Liver (tissue), 9 donors: Measurements from ENCODE around the gene ALX4. TPM values are rescaled to one million over a fixed set of nuclear protein-coding genes. Genes with fewer than 3 reads are reported as not detected.

Experiments
- DNase-seq: peaks from one replicate; pipeline ENCODE4 v3.0.0-alpha.2; 2017; ENCODE audit warnings: low spot score
- H3K27ac ChIP-seq, 2 donors: one replicate each; pipeline ENCODE4 v1.7.0; 2013; ENCODE audit warnings: inconsistent platforms in 2 of 2, low read length in 2 of 2, control low read depth in 1 of 2, low read depth in 1 of 2, mild to moderate bottlenecking in 1 of 2
- H3K27me3 ChIP-seq, 4 donors: one replicate each; pipeline versions ENCODE4 v1.6.1 to v1.7.0; 2013; ENCODE audit warnings: low read length in 3 of 4, inconsistent platforms in 1 of 4, mild to moderate bottlenecking in 1 of 4, moderate library complexity in 1 of 4; ENCODE audit not compliant: control insufficient read depth in 4 of 4, insufficient read depth in 4 of 4
- H3K36me3 ChIP-seq, 4 donors: one replicate each; pipeline versions ENCODE4 v1.6.1 to v1.7.0; 2013; ENCODE audit warnings: low read length in 3 of 4, mild to moderate bottlenecking in 3 of 4, low read depth in 1 of 4, moderate library complexity in 1 of 4; ENCODE audit not compliant: control insufficient read depth in 4 of 4, insufficient read depth in 3 of 4
- H3K4me1 ChIP-seq, 4 donors: one replicate each; pipeline versions ENCODE4 v1.6.1 to v1.7.0; 2013; ENCODE audit warnings: low read length in 3 of 4, mild to moderate bottlenecking in 3 of 4, moderate library complexity in 1 of 4; ENCODE audit not compliant: control insufficient read depth in 4 of 4, insufficient read depth in 4 of 4
- H3K4me3 ChIP-seq, 3 donors: one replicate each; pipeline versions ENCODE4 v1.6.1 to v1.7.0; 2013; ENCODE audit warnings: low read length in 3 of 3, control low read depth in 1 of 3, low read depth in 1 of 3, mild to moderate bottlenecking in 1 of 3
- H3K9ac ChIP-seq, 2 donors: one replicate each; pipeline ENCODE4 v1.7.0; 2013; ENCODE audit warnings: low read length in 2 of 2, mild to moderate bottlenecking in 2 of 2, moderate library complexity in 2 of 2, control low read depth in 1 of 2, low read depth in 1 of 2
- H3K9me3 ChIP-seq, 4 donors: one replicate each; pipeline versions ENCODE4 v1.6.1 to v1.7.0; 2013; ENCODE audit warnings: low read length in 3 of 4; ENCODE audit not compliant: control insufficient read depth in 4 of 4
- EGR1 ChIP-seq, 2 donors: IDR thresholded peaks; 2 replicates each; pipeline ENCODE4 v1.6.1; 2016 to 2018; ENCODE audit warnings: antibody characterized with exemption in 2 of 2, low read depth in 2 of 2
- FOXA1 ChIP-seq: IDR thresholded peaks from 2 replicates; pipeline ENCODE4 v1.6.1; 2016; ENCODE audit warnings: antibody characterized with exemption
- FOXA2 ChIP-seq: IDR thresholded peaks from 2 replicates; pipeline ENCODE4 v1.6.1; 2016; ENCODE audit warnings: antibody characterized with exemption
- GABPA ChIP-seq, 2 donors: IDR thresholded peaks in 1 of 2; conservative IDR thresholded peaks in 1 of 2; 2 replicates each; pipeline ENCODE4 v1.6.1; 2016; ENCODE audit warnings: antibody characterized with exemption in 2 of 2, mild to moderate bottlenecking in 1 of 2, moderate library complexity in 1 of 2
- HNF4A ChIP-seq, 2 donors: conservative IDR thresholded peaks; 2 replicates each; pipeline ENCODE4 v1.6.1; 2016; ENCODE audit warnings: antibody characterized with exemption in 2 of 2, mild to moderate bottlenecking in 2 of 2
- HNF4G ChIP-seq: IDR thresholded peaks from 2 replicates; pipeline ENCODE4 v1.6.1; 2016; ENCODE audit warnings: antibody characterized with exemption
- JUND ChIP-seq, 2 donors: IDR thresholded peaks; 2 replicates each; pipeline ENCODE4 v1.6.1; 2016; ENCODE audit warnings: antibody characterized with exemption in 2 of 2
- NR2F2 ChIP-seq: IDR thresholded peaks from 2 replicates; pipeline ENCODE4 v1.6.1; 2016; ENCODE audit warnings: antibody characterized with exemption
- RAD21 ChIP-seq, 2 donors: IDR thresholded peaks; 2 replicates each; pipeline ENCODE4 v1.6.1; 2016; ENCODE audit warnings: antibody characterized with exemption in 2 of 2, mild to moderate bottlenecking in 2 of 2
- RXRA ChIP-seq, 2 donors: IDR thresholded peaks; 2 replicates each; pipeline ENCODE4 v1.6.1; 2017 to 2018; ENCODE audit warnings: antibody characterized with exemption in 2 of 2, mild to moderate bottlenecking in 1 of 2
- SP1 ChIP-seq: IDR thresholded peaks from 2 replicates; pipeline ENCODE4 v1.6.1; 2018; ENCODE audit warnings: antibody characterized with exemption, mild to moderate bottlenecking
- TAF1 ChIP-seq: conservative IDR thresholded peaks from 2 replicates; pipeline ENCODE4 v1.6.1; 2016; ENCODE audit warnings: antibody characterized with exemption, mild to moderate bottlenecking
- YY1 ChIP-seq: IDR thresholded peaks from 2 replicates; pipeline ENCODE4 v1.6.1; 2016; ENCODE audit warnings: antibody characterized with exemption, mild to moderate bottlenecking
- WGBS: extraction: QIAGEN DNeasy Blood & Tissue Kit; methylation state at CpG from one replicate; pipeline ENCODE4 v1.1.7; 2013; 5-methylcytosine and 5-hydroxymethylcytosine counted together
- polyA plus RNA-seq, 2 donors: library from polyadenylated mRNA; stranded (reverse) in 1 of 2; unstranded in 1 of 2; fragments of 200-250 nt in 1 of 2; fragments of >200 nt in 1 of 2; fragmentation: Nextera tagmentation in 1 of 2; extraction: Ambion mirVana in 1 of 2; gene quantifications; one replicate each; pipeline versions ENCODE4 v1.2.1 to v1.2.3, GENCODE V29; 2013 to 2015
- total RNA-seq, 2 donors: library from RNA; depleted of rRNA; stranded (reverse); fragments of >200 nt; gene quantifications; one replicate each; pipeline ENCODE4 v1.2.3, GENCODE V29; 2014
- TF ChIP-seq, protein P1 (sequence below): fragments of 150-350 bp; IDR thresholded peaks from 2 replicates; pipeline ENCODE4 v1.5.1; 2017; ENCODE audit warnings: improper control_type of control experiment, low read depth, low read length; ENCODE audit not compliant: missing input control
- TF ChIP-seq, protein P2 (sequence below): IDR thresholded peaks from 2 replicates; pipeline ENCODE4 v1.6.1; 2016; ENCODE audit warnings: antibody characterized with exemption, mild to moderate bottlenecking
- TF ChIP-seq, protein P3 (sequence below): IDR thresholded peaks from 2 replicates; pipeline ENCODE4 v1.6.1; 2016; ENCODE audit warnings: antibody characterized with exemption
- TF ChIP-seq, protein P4 (sequence below): IDR thresholded peaks from 2 replicates; pipeline ENCODE4 v1.6.1; 2016; ENCODE audit warnings: antibody characterized with exemption
- TF ChIP-seq, protein P5 (sequence below): IDR thresholded peaks from 2 replicates; pipeline ENCODE4 v1.6.1; 2016; ENCODE audit warnings: antibody characterized with exemption
- donor health status: healthy.
- donor health status: healthy.
- donor health status: healthy.
- donor health status: healthy.
- donor health status: healthy.

ALX4 gene
- total and polyA plus RNA-seq, 4 donors: not detected

DNA sequence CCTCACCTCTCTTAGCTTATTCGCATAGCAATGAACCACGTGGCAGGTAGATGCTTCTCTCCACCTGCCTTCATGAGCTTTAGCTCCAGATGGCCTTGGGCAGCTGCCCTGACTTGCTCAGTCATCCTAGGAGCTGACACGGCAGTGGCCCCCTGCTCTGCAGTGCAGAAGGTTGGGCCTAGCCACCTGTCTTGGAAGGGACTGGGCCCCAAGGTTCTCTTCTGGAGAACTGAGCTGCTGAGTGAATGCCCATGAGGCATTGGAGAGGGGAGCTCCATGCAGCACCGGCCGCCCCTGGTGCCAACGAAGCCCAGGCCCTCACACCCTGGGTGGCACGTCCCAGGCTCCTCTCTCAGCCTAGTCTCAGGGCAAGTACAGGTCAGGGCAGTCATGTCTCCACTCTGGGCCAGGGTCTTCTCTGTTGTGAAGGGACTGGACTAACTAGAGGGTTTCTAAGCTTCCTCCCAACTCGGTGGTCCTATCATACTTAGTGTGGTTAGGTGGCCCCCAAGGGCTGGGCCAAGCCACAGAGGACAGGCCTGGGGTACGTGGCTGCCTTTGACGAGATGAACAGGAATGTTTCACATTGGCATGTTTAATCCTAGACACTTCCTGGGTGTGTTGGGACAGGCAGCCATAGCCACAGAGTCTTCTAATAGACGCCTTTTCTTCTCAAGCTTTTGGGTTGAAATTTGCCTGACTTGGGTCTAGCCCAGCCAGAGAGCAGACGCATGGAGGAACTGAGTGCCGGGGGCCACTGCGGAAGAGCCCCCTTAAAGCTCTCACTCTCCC, 47.9 kb downstream of the ALX4 start:
- H3K27me3 ChIP-seq: no peaks in the 10 kb centered on the region
- 91% methylated on average over 14 of the region's 14 CpGs for WGBS
- H3K4me3 ChIP-seq: no peak overlapping the region
- TF ChIP-seq HNF4G (no peak), FOXA1 (no peak), NR2F2 (no peak), GABPA (IDR thresholded peaks at IDR 0.05 in 1 of 2, conservative IDR thresholded peaks at IDR 0.05 in 1 of 2) (no peak), HNF4A (conservative IDR thresholded peaks at IDR 0.05) (no peak), YY1 (no peak), RAD21 (IDR thresholded peaks at IDR 0.05) (no peak), JUND (IDR thresholded peaks at IDR 0.05) (no peak), FOXA2 (no peak), TAF1 (no peak), EGR1 (IDR thresholded peaks at IDR 0.05; ENCODE audit: low read depth in 2 of 2) (no peak)
- TF ChIP-seq, protein P1, sequence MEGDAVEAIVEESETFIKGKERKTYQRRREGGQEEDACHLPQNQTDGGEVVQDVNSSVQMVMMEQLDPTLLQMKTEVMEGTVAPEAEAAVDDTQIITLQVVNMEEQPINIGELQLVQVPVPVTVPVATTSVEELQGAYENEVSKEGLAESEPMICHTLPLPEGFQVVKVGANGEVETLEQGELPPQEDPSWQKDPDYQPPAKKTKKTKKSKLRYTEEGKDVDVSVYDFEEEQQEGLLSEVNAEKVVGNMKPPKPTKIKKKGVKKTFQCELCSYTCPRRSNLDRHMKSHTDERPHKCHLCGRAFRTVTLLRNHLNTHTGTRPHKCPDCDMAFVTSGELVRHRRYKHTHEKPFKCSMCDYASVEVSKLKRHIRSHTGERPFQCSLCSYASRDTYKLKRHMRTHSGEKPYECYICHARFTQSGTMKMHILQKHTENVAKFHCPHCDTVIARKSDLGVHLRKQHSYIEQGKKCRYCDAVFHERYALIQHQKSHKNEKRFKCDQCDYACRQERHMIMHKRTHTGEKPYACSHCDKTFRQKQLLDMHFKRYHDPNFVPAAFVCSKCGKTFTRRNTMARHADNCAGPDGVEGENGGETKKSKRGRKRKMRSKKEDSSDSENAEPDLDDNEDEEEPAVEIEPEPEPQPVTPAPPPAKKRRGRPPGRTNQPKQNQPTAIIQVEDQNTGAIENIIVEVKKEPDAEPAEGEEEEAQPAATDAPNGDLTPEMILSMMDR: no peak
- TF ChIP-seq, protein P2, sequence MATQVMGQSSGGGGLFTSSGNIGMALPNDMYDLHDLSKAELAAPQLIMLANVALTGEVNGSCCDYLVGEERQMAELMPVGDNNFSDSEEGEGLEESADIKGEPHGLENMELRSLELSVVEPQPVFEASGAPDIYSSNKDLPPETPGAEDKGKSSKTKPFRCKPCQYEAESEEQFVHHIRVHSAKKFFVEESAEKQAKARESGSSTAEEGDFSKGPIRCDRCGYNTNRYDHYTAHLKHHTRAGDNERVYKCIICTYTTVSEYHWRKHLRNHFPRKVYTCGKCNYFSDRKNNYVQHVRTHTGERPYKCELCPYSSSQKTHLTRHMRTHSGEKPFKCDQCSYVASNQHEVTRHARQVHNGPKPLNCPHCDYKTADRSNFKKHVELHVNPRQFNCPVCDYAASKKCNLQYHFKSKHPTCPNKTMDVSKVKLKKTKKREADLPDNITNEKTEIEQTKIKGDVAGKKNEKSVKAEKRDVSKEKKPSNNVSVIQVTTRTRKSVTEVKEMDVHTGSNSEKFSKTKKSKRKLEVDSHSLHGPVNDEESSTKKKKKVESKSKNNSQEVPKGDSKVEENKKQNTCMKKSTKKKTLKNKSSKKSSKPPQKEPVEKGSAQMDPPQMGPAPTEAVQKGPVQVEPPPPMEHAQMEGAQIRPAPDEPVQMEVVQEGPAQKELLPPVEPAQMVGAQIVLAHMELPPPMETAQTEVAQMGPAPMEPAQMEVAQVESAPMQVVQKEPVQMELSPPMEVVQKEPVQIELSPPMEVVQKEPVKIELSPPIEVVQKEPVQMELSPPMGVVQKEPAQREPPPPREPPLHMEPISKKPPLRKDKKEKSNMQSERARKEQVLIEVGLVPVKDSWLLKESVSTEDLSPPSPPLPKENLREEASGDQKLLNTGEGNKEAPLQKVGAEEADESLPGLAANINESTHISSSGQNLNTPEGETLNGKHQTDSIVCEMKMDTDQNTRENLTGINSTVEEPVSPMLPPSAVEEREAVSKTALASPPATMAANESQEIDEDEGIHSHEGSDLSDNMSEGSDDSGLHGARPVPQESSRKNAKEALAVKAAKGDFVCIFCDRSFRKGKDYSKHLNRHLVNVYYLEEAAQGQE: no peak
- TF ChIP-seq, protein P3, sequence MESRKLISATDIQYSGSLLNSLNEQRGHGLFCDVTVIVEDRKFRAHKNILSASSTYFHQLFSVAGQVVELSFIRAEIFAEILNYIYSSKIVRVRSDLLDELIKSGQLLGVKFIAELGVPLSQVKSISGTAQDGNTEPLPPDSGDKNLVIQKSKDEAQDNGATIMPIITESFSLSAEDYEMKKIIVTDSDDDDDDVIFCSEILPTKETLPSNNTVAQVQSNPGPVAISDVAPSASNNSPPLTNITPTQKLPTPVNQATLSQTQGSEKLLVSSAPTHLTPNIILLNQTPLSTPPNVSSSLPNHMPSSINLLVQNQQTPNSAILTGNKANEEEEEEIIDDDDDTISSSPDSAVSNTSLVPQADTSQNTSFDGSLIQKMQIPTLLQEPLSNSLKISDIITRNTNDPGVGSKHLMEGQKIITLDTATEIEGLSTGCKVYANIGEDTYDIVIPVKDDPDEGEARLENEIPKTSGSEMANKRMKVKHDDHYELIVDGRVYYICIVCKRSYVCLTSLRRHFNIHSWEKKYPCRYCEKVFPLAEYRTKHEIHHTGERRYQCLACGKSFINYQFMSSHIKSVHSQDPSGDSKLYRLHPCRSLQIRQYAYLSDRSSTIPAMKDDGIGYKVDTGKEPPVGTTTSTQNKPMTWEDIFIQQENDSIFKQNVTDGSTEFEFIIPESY: no peak
- TF ChIP-seq, protein P4, sequence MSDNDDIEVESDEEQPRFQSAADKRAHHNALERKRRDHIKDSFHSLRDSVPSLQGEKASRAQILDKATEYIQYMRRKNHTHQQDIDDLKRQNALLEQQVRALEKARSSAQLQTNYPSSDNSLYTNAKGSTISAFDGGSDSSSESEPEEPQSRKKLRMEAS: no peak
- no peak overlapping the region for H3K9ac ChIP-seq
- no peak overlapping the region for H3K27ac ChIP-seq
- no peaks in the 10 kb centered on the region for H3K4me1 ChIP-seq
- H3K9me3 ChIP-seq: no peaks in the 10 kb centered on the region
- DNase-seq: no peak
- H3K36me3 ChIP-seq: no peaks in the 10 kb centered on the region

DNA sequence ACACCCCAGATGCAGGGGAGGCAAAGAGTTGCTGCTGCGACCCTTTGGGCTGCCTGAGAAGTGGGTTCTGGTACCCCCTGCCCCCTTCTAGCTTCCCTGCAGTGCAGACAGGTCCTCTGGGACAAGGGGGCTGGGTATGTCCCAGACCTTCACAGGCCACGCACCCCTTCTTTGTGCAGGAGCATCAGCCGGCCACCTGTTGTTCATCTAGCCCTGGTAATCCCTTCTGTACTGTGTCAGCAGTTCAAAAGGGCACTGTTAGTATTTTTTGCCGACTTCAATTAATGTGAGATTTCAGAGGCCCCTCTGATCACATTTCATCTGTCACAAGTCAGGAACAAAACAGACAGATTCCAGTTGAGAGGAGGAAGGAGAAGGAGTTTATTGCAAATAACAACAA, 49.9 kb downstream of the ALX4 start:
- no peak for DNase-seq
- 78% methylated on average over 4 of the region's 4 CpGs for WGBS
- no peak overlapping the region for H3K4me3 ChIP-seq
- TF ChIP-seq RXRA (IDR thresholded peaks at IDR 0.05) (no peak), HNF4A (conservative IDR thresholded peaks at IDR 0.05) (no peak), NR2F2 (no peak), FOXA2 (no peak), SP1 (no peak)
- TF ChIP-seq, protein P4: no peak
- TF ChIP-seq, protein P2: no peak
- TF ChIP-seq, protein P5, sequence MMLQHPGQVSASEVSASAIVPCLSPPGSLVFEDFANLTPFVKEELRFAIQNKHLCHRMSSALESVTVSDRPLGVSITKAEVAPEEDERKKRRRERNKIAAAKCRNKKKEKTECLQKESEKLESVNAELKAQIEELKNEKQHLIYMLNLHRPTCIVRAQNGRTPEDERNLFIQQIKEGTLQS: no peak
- TF ChIP-seq, protein P3: no peak

More for the DNA sequence above, 49.9 kb downstream of the ALX4 start:
- Histone ChIP-seq H3K9ac (no peak overlapping the region), H3K27me3 (no peaks in the 10 kb centered on the region), H3K36me3 (no peaks in the 10 kb centered on the region), H3K27ac (no peak overlapping the region), H3K4me1 (peaks cover 0 to 2% (median 0%) of the 10 kb centered on the region in 4 donors), H3K9me3 (no peaks in the 10 kb centered on the region)
